Brain microvascular endothelial cell (primary cell): Measurements from ENCODE around the gene CADPS.

Experiments used
- DNase-seq: peaks from one replicate; pipeline ENCODE4 v3.0.0-alpha.2; 2020
- H3K27ac ChIP-seq: fragments of 250-450 bp; sonication (Bioruptor Pico); 2 replicates; pipeline ENCODE4 v1.5.1; 2020; ENCODE audit warnings: mild to moderate bottlenecking, moderate library complexity
- H3K27me3 ChIP-seq: fragments of 250-450 bp; sonication (Bioruptor Pico); replicated peaks from 2 replicates; pipeline ENCODE4 v1.5.1; 2020; ENCODE audit warnings: mild to moderate bottlenecking
- H3K36me3 ChIP-seq: fragments of 250-450 bp; sonication (Bioruptor Pico); replicated peaks from 2 replicates; pipeline ENCODE4 v1.5.1; 2020; ENCODE audit warnings: mild to moderate bottlenecking
- H3K4me3 ChIP-seq: 2 replicates; pipeline ENCODE4 v1.5.1; 2011; ENCODE audit warnings: low read depth, mild to moderate bottlenecking, control low read depth, low read length, moderate library complexity
- CTCF ChIP-seq: IDR thresholded peaks from 2 replicates; pipeline ENCODE4 v1.5.1; 2011; ENCODE audit warnings: low read depth, mild to moderate bottlenecking, moderate library complexity, low read length, control low read depth, inconsistent platforms; ENCODE audit errors: missing control alignments
- in situ Hi-C: cut with HindIII; loops from 2 replicates; pipeline ENCODE4 v1.10.0; 2017; ENCODE audit warnings: low sequenced_read_pairs, low pct_ligation_motif_present

CADPS gene

GRCh38 chr3:62843508-62843907 lies 31.7 kb downstream of the CADPS start:
- in situ Hi-C loops, result no loop called here
- no peak for DNase-seq
- no peaks in the 10 kb centered on the region for H3K27me3 ChIP-seq
- no peak for TF ChIP-seq CTCF
- no peak overlapping the region for H3K4me3 ChIP-seq
- H3K36me3 ChIP-seq, result no peaks in the 10 kb centered on the region
- no peak overlapping the region for H3K27ac ChIP-seq

GRCh38 chr3:62839748-62840147 lies 35.5 kb downstream of the CADPS start:
- no peak for DNase-seq
- H3K36me3 ChIP-seq, result no peaks in the 10 kb centered on the region
- no peaks in the 10 kb centered on the region for H3K27me3 ChIP-seq
- H3K4me3 ChIP-seq, result no peak overlapping the region
- in situ Hi-C loops, result no loop called here
- no peak for TF ChIP-seq CTCF
- no peak overlapping the region for H3K27ac ChIP-seq

GRCh38 chr3:62837145-62837787 lies 38.0 kb downstream of the CADPS start:
- in situ Hi-C loops, result no loop called here
- no peak for TF ChIP-seq CTCF
- no peak overlapping the region for H3K4me3 ChIP-seq
- H3K27me3 ChIP-seq, result no peaks in the 10 kb centered on the region
- H3K27ac ChIP-seq, result no peak overlapping the region
- DNase-seq, result no peak
- no peaks in the 10 kb centered on the region for H3K36me3 ChIP-seq

GRCh38 chr3:62835554-62836236 lies 39.5 kb downstream of the CADPS start:
- in situ Hi-C loops, result no loop called here
- DNase-seq, result no peak
- no peaks in the 10 kb centered on the region for H3K27me3 ChIP-seq
- no peaks in the 10 kb centered on the region for H3K36me3 ChIP-seq
- H3K27ac ChIP-seq, result no peak overlapping the region
- no peak for TF ChIP-seq CTCF
- H3K4me3 ChIP-seq, result no peak overlapping the region

- Histone ChIP-seq H3K4me3 (no peak overlapping the region), H3K36me3 (no peaks in the 10 kb centered on the region), H3K27ac (no peak overlapping the region), H3K27me3 (no peaks in the 10 kb centered on the region)
- DNase-seq, result no peak
- peak; percentile 46 for TF ChIP-seq CTCF
- in situ Hi-C loops, result no loop called here
Measured at GRCh38 chr3:62833538-62833937, 41.7 kb downstream of the CADPS start.

- H3K4me3 ChIP-seq, result no peak overlapping the region
- DNase-seq, result no peak
- H3K36me3 ChIP-seq, result no peaks in the 10 kb centered on the region
- H3K27ac ChIP-seq, result no peak overlapping the region
- TF ChIP-seq CTCF, result no peak
- in situ Hi-C loops, result no loop called here
- no peaks in the 10 kb centered on the region for H3K27me3 ChIP-seq
Measured at GRCh38 chr3:62832553-62832952, 42.7 kb downstream of the CADPS start.
